Activated naive CD8-positive, alpha-beta T cell treated with anti-CD3 and anti-CD28 coated beads for 36 hours (primary cell): Measurements from ENCODE around the gene AGBL1. TPM values are rescaled to one million over a fixed set of nuclear protein-coding genes. Genes with fewer than 3 reads are reported as not detected.

Experiments
- DNase-seq: peaks from one replicate; pipeline ENCODE4 v3.0.0; 2021
- H3K27ac Mint-ChIP-seq: one replicate; pipeline ENCODE4 v1.8.0; 2022; ENCODE audit warnings: mild to moderate bottlenecking, moderate library complexity, mixed read lengths
- H3K27me3 Mint-ChIP-seq: one replicate; pipeline ENCODE4 v1.8.0; 2022; ENCODE audit warnings: mild to moderate bottlenecking, mixed read lengths
- H3K36me3 Mint-ChIP-seq: one replicate; pipeline ENCODE4 v1.8.0; 2021; ENCODE audit warnings: mild to moderate bottlenecking, mixed read lengths
- H3K4me1 Mint-ChIP-seq: one replicate; pipeline ENCODE4 v1.8.0; 2021; ENCODE audit warnings: mixed read lengths
- H3K4me3 Mint-ChIP-seq: one replicate; pipeline ENCODE4 v1.8.0; 2022; ENCODE audit warnings: mild to moderate bottlenecking, moderate library complexity, mixed read lengths
- H3K9me3 Mint-ChIP-seq: one replicate; pipeline ENCODE4 v1.8.0; 2022; ENCODE audit warnings: mixed read lengths
- total RNA-seq, 2 experiments: library from RNA; stranded (reverse); gene quantifications; one replicate each; pipeline ENCODE4 v1.2.3, GENCODE V29; 2021

The AGBL1 gene
- total RNA-seq, 2 experiments from 2014 or later: not detected

DNA sequence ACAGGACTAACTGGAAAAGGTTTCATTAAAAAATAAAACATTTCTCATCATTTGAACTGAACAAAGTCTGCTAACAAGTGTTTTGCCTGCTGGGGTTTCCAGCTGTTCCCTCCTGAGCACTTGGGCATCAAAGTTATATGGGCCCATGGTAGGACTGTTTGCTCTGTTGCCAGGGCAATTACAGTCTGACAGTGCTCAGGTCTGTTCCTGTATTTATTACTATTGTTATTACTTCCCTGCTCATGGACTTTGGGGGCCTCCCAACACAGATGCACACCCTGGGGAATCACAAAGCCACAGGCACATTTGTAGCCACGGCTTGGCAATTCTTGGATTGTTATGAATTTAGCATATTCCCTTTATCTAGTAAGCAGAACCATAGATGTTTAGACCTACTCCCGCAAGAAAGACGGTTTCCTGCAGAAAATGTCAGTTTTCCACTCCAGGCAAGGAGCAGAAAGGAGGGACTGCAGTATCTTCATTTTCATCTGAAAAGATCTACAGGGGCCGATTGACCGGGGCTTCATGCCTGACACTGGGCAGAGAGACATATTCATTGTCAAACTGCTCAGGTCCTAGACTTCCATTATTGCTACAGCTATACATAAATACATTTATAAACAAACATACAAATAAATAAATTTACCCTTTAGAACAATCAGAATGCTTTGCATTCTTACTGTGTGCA lies 580.2 kb downstream of the AGBL1 start:
- H3K27me3 Mint-ChIP-seq: no peaks in the 10 kb centered on the region
- peaks cover 15% of the 10 kb centered on the region for H3K4me1 Mint-ChIP-seq
- DNase-seq: no peak

DNA sequence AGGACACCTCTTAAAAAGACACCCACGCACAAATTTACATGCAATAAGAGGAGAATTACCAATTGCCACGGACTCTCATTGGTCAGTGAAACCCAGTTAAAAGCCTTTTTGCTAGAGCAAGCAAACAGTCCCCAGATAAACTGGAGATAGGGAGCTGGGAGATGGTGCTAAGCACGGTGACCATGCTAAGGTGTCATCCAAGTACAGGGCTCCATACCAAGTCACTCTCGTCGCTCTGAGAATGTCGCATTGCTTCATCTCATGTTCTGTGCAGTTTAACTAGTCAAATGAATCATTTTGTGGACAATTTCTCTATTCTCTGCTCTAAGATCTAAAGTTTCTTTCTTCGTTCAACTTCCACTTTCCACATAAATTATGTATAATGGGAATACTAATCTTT lies 581.9 kb downstream of the AGBL1 start:
- Mint-ChIP-seq H3K4me1 (peaks cover 6% of the 10 kb centered on the region), H3K36me3 (no peaks in the 10 kb centered on the region), H3K4me3 (no peak overlapping the region), H3K9me3 (peaks cover 1% of the 10 kb centered on the region), H3K27ac (no peak overlapping the region), H3K27me3 (no peaks in the 10 kb centered on the region)
- no peak for DNase-seq

More for the DNA sequence above, 580.2 kb downstream of the AGBL1 start:
- Mint-ChIP-seq H3K36me3 (no peaks in the 10 kb centered on the region), H3K4me3 (no peak overlapping the region), H3K27ac (no peak overlapping the region), H3K9me3 (peaks cover 2% of the 10 kb centered on the region)

DNA sequence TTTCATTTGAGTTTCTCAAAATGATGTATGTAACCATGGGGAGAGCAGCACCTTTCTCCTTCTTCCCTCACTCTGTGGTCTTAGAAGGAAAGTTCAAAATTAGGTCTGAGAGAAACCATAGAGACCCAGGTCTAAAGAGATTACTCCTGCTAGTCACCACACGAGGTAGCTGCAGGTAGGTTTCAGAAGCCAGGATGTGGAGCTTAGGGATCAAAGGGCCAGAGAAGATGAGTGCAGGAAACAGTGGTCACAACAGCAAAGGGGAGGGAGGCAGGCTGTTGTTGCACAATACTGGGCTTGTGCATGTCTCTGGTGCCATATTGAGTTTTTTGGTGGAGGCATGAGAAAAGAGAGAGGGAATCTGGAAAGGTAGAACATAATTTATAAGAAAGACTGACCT lies 583.6 kb downstream of the AGBL1 start:
- Mint-ChIP-seq H3K27me3 (no peaks in the 10 kb centered on the region), H3K4me3 (no peak overlapping the region), H3K4me1 (peaks cover 5% of the 10 kb centered on the region), H3K27ac (no peak overlapping the region), H3K36me3 (no peaks in the 10 kb centered on the region), H3K9me3 (peaks cover 4% of the 10 kb centered on the region)
- no peak for DNase-seq

DNA sequence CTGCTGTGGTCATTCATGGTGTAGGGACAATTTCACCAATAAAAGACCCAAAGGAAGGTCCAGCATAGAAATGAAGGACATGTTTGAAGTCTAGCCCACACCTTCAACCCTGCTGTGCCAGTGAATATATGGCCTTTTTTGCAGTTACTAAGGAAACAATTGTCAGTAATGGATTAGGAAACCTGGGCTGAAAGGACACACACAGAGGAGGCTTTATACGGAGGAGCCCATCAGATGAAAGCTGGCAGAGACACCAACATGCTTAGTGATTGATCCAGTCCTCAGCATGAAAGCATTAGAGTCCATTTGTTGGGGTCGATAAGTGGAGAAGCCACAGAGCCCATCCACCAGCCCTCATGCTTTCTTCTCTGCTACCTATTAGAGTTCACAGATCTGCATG lies 584.3 kb downstream of the AGBL1 start:
- no peak overlapping the region for H3K4me3 Mint-ChIP-seq
- H3K27ac Mint-ChIP-seq: no peak overlapping the region
- no peak for DNase-seq
- H3K27me3 Mint-ChIP-seq: no peaks in the 10 kb centered on the region
- peaks cover 5% of the 10 kb centered on the region for H3K4me1 Mint-ChIP-seq
- no peaks in the 10 kb centered on the region for H3K36me3 Mint-ChIP-seq
- peaks cover 4% of the 10 kb centered on the region for H3K9me3 Mint-ChIP-seq

DNA sequence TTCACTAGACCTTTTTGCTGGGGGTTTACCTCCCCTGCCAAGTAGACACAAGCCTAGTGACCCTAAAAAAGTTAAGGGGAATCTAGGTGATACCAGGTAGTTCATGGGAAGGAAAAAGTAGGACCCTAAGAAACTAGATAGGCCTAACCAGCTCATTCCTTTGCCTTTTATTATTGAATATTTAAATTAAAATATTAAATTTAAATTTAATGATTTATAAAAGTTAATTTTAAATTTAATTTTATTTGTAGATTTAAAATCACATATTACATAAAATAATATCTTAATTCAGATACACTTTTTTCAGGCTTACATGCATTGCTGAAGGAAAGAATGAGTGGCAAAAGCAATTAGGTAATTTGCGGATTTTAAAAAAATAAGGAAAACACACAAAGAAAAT lies 584.9 kb downstream of the AGBL1 start:
- Mint-ChIP-seq H3K27me3 (no peaks in the 10 kb centered on the region), H3K4me1 (peaks cover 5% of the 10 kb centered on the region), H3K27ac (no peak overlapping the region), H3K36me3 (no peaks in the 10 kb centered on the region), H3K4me3 (no peak overlapping the region), H3K9me3 (peaks cover 6% of the 10 kb centered on the region)
- DNase-seq: no peak

DNA sequence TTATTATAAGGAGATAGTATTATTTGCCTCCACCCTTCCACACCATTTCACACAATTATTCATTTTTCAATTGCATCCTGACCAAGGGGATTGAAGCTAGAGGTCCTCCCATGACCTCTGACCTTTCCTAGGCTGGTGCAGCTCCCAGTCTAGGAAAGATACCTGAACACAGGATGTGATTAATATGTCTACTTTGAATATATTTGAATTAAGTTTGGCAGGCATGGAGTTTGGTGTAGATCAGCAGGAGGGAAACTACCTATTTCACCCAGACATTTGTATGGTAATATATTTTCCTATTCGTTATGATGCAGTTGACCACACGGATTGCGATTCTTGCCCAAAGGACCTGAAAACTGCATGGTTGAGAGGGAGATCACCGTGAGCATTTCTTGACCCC lies 596.3 kb downstream of the AGBL1 start:
- no peak for DNase-seq
- Mint-ChIP-seq H3K4me1 (no peaks in the 10 kb centered on the region), H3K27me3 (peaks cover 4% of the 10 kb centered on the region), H3K36me3 (no peaks in the 10 kb centered on the region), H3K4me3 (no peak overlapping the region), H3K9me3 (no peaks in the 10 kb centered on the region), H3K27ac (no peak overlapping the region)

DNA sequence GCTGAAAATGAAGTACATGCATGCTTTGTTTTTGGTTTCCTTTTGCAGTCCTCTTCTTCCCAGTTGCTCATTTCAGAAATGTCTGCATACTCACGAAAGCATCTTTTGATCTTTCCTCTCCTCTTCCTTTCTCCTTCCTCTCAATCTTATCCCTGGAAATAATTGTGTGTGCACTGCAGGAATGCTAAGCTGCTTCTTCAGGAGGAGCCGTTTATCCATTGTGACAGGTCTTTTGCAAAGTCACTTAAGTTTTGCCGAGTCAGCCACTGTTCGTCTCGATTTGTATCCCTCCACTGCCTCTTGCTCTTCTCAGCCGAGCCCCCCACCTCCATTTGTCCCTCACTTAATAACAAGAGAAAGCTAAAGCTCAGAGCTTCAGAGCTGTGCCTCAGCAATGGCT lies 597.6 kb downstream of the AGBL1 start:
- H3K9me3 Mint-ChIP-seq: no peaks in the 10 kb centered on the region
- no peaks in the 10 kb centered on the region for H3K4me1 Mint-ChIP-seq
- H3K27ac Mint-ChIP-seq: no peak overlapping the region
- H3K4me3 Mint-ChIP-seq: no peak overlapping the region
- H3K36me3 Mint-ChIP-seq: no peaks in the 10 kb centered on the region
- DNase-seq: no peak
- peaks cover 4% of the 10 kb centered on the region for H3K27me3 Mint-ChIP-seq

DNA sequence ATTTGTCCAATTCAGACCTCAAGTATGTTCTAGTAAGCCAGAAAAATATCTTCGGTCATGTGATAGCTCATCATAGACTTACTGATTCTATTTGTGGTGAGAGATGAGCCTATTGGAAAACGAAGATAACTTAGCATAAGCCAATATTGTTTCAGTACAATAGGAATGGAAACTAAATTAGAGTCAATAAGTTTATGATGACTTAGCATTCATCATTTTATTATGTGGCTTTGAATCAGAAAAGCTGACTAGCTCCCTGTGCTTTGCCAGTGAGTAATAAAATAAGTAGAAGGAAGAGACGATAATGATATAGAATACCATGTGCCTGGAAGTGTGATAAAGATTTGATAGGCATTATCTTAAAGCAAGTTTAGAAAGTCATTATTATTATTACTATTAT lies 605.6 kb downstream of the AGBL1 start:
- H3K4me1 Mint-ChIP-seq: no peaks in the 10 kb centered on the region
- no peaks in the 10 kb centered on the region for H3K9me3 Mint-ChIP-seq
- H3K27ac Mint-ChIP-seq: no peak overlapping the region
- no peak overlapping the region for H3K4me3 Mint-ChIP-seq
- DNase-seq: no peak
- H3K27me3 Mint-ChIP-seq: peaks cover 4% of the 10 kb centered on the region
- no peaks in the 10 kb centered on the region for H3K36me3 Mint-ChIP-seq

DNA sequence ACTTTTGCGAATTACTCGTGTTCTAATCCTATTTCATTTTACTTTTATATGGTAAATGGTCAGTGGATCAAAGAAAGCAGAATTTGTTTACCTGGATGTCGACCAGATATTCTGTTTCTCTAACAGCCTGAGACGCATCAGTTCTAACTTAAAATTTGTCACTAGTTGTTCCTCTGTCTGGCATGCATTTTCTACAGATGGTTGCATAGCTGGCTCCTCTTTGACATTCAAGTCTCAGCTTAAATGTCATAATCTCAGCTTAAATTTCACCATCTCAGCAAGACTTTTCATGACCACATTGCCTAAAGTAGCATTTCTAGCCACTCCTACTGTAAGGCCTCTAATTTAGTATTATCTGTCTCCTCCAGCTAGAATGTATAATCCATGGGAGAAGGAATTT lies 609.3 kb downstream of the AGBL1 start:
- Mint-ChIP-seq H3K9me3 (no peaks in the 10 kb centered on the region), H3K4me3 (no peak overlapping the region), H3K27ac (no peak overlapping the region), H3K36me3 (no peaks in the 10 kb centered on the region), H3K27me3 (no peaks in the 10 kb centered on the region), H3K4me1 (no peaks in the 10 kb centered on the region)
- DNase-seq: no peak

DNA sequence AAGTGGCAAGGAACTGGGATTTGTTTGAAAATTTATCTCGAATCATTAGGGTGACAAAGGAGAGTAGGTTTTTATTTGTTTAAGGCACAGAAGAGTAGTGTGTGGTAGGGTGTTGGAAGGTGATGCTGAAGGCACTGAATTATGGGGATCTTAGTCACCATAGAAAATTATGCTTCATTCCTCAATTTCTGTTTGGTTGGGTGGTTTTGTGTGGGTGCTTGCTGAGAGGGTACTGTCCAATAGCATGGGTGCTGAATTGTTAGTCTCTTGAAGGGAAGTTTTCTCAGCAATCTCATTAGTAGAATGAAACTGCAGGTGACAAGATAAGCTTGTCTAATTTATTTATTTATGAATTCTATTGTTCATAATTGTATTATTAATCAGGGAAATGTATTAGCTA lies 610.9 kb downstream of the AGBL1 start:
- no peak for DNase-seq
- no peak overlapping the region for H3K4me3 Mint-ChIP-seq
- no peaks in the 10 kb centered on the region for H3K36me3 Mint-ChIP-seq
- no peaks in the 10 kb centered on the region for H3K4me1 Mint-ChIP-seq
- H3K27me3 Mint-ChIP-seq: no peaks in the 10 kb centered on the region
- H3K27ac Mint-ChIP-seq: no peak overlapping the region
- H3K9me3 Mint-ChIP-seq: peaks cover 1% of the 10 kb centered on the region

DNA sequence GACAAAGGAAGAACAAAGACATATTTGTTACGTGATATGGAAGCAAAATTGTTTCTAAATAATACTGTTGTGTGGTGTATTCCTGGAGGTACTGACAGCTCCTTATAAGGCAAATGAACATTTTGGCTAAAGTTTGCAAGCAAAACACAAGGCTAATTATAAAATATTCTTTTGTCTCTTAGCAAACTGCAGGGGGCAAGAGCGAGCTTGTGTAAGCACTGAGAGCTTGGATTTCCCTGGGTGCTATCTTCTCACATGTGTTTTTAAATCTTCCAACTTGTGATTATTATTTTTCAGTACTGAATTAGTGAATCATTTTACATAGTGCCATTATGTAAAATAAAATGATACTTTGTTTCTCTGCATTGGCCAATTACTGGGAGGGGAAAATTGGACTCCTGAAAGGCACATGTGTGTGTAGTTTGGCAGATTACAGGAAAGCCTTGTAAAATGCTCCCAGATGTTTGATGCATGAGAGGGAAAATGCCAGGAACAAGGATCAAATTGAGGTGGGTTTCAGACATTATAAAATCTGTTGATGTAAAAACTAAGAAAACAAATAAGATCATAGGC lies 611.5 kb downstream of the AGBL1 start:
- DNase-seq: no peak
- Mint-ChIP-seq H3K36me3 (no peaks in the 10 kb centered on the region), H3K27ac (no peak overlapping the region), H3K27me3 (no peaks in the 10 kb centered on the region), H3K4me3 (no peak overlapping the region), H3K4me1 (no peaks in the 10 kb centered on the region), H3K9me3 (peaks cover 3% of the 10 kb centered on the region)

DNA sequence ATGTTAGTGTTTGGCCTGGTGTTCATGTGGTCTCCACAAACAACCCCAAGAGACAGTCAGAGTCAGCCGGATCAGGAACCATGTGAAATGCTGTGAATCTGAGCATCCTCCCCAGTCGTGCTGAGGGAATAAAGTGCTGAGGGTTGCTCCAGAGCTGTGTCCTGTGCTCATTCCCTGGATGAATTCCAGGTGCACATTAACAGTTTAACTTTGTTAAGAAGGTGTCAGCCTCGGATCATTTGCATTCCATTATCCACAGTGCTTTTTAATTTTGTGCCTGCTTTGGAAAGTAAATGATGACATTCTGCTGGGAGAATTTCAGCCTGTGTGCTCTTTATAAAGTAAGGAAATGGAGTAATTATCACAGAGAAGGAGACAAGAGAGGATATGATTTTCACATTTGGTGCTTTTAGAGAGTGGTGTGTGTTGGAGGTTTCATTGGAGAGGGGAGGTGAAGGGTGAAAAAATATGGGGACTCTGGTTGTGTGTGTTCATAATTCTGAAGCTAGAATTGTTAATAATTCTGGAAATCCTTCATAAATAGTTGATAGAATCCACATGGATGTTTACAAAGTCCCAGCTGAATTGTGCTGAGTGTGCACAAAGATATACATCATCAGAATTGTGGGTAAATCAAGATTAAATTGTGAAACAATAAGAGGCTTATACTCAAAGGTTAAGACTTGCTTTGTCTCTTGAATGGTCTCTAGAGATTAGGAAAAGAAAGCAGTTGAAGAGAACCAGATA lies 621.4 kb downstream of the AGBL1 start:
- no peak for DNase-seq
- no peaks in the 10 kb centered on the region for H3K36me3 Mint-ChIP-seq
- peaks cover 3% of the 10 kb centered on the region for H3K27me3 Mint-ChIP-seq
- H3K4me1 Mint-ChIP-seq: no peaks in the 10 kb centered on the region
- H3K27ac Mint-ChIP-seq: no peak overlapping the region
- no peak overlapping the region for H3K4me3 Mint-ChIP-seq
- H3K9me3 Mint-ChIP-seq: peaks cover 16% of the 10 kb centered on the region

DNA sequence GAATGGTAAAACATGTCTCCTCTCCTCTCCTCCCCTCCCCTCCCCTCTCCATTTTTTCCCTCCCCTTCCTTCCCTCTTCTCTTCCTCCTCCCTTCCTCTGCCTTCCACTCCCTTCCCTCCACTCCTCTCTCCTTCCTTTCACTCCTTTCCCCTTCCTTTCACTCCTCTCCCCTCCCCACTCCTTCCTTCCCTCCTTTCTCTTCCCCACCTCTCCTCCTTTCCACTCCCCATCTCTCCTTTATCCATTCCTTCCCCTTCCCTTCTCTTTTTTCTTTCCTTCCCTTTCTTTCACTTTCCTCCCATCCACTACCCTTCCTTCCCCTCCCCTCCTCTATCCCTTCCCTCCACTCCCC lies 621.9 kb downstream of the AGBL1 start:
- H3K27me3 Mint-ChIP-seq: peaks cover 3% of the 10 kb centered on the region

DNA sequence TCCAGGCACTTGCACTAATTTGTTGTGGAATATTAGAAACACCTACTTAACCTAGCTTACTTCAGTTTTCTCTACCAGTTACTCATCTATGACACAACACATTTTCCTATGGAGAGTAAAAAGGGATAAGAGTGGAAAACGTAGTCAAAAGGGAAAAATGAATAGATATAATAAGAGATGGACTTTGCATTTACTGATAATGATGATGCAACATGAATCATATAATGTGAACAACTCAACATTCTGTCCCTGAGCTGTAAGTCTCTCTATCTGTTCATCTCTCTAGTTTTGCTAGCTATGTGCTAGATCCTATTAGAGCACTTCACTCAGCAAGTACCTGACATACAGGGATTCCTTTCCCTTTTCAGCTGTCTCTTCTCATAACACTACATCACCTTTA lies 627.1 kb downstream of the AGBL1 start:
- peaks cover 3% of the 10 kb centered on the region for H3K27me3 Mint-ChIP-seq
- DNase-seq: no peak
- H3K36me3 Mint-ChIP-seq: no peaks in the 10 kb centered on the region
- no peaks in the 10 kb centered on the region for H3K4me1 Mint-ChIP-seq
- no peak overlapping the region for H3K27ac Mint-ChIP-seq
- no peak overlapping the region for H3K4me3 Mint-ChIP-seq
- no peaks in the 10 kb centered on the region for H3K9me3 Mint-ChIP-seq

More for the DNA sequence above, 621.9 kb downstream of the AGBL1 start:
- Mint-ChIP-seq H3K36me3 (no peaks in the 10 kb centered on the region), H3K9me3 (peaks cover 12% of the 10 kb centered on the region), H3K4me3 (no peak overlapping the region), H3K4me1 (no peaks in the 10 kb centered on the region), H3K27ac (no peak overlapping the region)
- no peak for DNase-seq

DNA sequence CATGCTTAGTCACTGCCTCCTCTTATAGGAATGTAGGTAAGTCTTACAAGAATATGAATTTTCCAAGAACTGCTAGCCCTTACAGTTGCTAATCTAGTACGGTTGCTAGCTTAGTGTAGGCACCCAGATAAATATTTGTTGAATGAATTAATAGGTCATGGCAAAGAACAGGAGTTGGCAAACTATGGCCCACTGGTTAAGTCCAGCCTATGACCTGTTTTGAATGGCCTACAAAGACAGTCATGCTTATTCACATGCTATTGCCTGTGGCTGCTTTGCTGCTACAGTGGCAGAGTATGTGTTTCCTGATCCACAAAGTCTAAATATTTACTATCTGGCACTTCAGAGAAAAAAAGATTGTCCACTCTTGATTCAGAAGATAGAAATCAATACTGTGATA lies 631.8 kb downstream of the AGBL1 start:
- no peaks in the 10 kb centered on the region for H3K27me3 Mint-ChIP-seq
- no peak overlapping the region for H3K27ac Mint-ChIP-seq
- no peaks in the 10 kb centered on the region for H3K9me3 Mint-ChIP-seq
- H3K4me3 Mint-ChIP-seq: no peak overlapping the region
- DNase-seq: no peak
- H3K4me1 Mint-ChIP-seq: no peaks in the 10 kb centered on the region
- no peaks in the 10 kb centered on the region for H3K36me3 Mint-ChIP-seq

DNA sequence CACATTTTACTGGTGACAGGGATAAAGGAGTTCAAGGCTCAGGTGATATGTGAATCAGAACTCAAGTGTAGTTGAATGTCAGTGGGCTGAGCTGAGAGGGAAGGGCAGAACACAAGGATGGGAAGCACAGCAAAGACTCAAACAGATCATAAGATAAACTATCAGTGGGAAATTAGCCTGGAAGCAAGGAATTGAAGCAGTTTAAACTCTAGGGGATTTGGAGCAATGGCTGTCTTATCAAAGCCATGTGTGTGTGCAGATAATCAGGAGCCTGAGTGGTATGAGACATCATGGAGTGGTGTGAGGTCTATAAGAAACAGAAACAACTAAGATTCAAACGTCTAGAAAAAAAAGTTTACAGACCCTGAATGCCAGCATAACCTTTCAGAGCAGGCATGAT lies 634.6 kb downstream of the AGBL1 start:
- Mint-ChIP-seq H3K27me3 (no peaks in the 10 kb centered on the region), H3K4me3 (no peak overlapping the region), H3K4me1 (no peaks in the 10 kb centered on the region), H3K9me3 (no peaks in the 10 kb centered on the region), H3K27ac (no peak overlapping the region), H3K36me3 (no peaks in the 10 kb centered on the region)
- no peak for DNase-seq
